Measurements from ENCODE around the gene TRERF1. TPM values are rescaled to one million over a fixed set of nuclear protein-coding genes. Genes with fewer than 3 reads are reported as not detected.
"Not testable (repeated sequence)": the region's sequence is repeated elsewhere in the genome, so short reads cannot be mapped to it uniquely, and the experiment has no call there.

The TRERF1 gene
- total RNA-seq, 1 donor from 2014 or later: 6.2 TPM

- DNase-seq: no peak
These were observed 113.6 kb downstream of the TRERF1 start for GRCh38 chr6:42337985-42338743.

GRCh38 chr6:42336431-42336830, 115.3 kb downstream of the TRERF1 start:
- no peak for DNase-seq

GRCh38 chr6:42335896-42336295, 115.8 kb downstream of the TRERF1 start:
- no peak for DNase-seq

- no peak for DNase-seq
These were observed 116.9 kb downstream of the TRERF1 start for GRCh38 chr6:42334870-42335269.

GRCh38 chr6:42333612-42334011, 118.1 kb downstream of the TRERF1 start:
- DNase-seq: no peak

- DNase-seq: no peak
These were observed 118.8 kb downstream of the TRERF1 start for GRCh38 chr6:42332916-42333315.

- no peak for DNase-seq
These were observed 120.7 kb downstream of the TRERF1 start for GRCh38 chr6:42331019-42331418.

- no peak for DNase-seq
These were observed 125.5 kb downstream of the TRERF1 start for GRCh38 chr6:42326248-42326647.

GRCh38 chr6:42324656-42325324, 126.9 kb downstream of the TRERF1 start:
- not testable (repeated sequence) for DNase-seq

- DNase-seq: no peak
These were observed 129.1 kb downstream of the TRERF1 start for GRCh38 chr6:42322676-42323075.

- no peak for DNase-seq
These were observed 129.8 kb downstream of the TRERF1 start for GRCh38 chr6:42321976-42322375.

GRCh38 chr6:42320762-42321161, 131.0 kb downstream of the TRERF1 start:
- no peak for DNase-seq

GRCh38 chr6:42318480-42318879, 133.2 kb downstream of the TRERF1 start:
- no peak for DNase-seq

- no peak for DNase-seq
These were observed 134.7 kb downstream of the TRERF1 start for GRCh38 chr6:42316981-42317380.

GRCh38 chr6:42315991-42316970, 135.4 kb downstream of the TRERF1 start:
- DNase-seq: no peak

GRCh38 chr6:42315259-42315990, 136.3 kb downstream of the TRERF1 start:
- DNase-seq: no peak

GRCh38 chr6:42314571-42315258, 137.0 kb downstream of the TRERF1 start:
- DNase-seq: no peak

GRCh38 chr6:42313941-42314570, 137.7 kb downstream of the TRERF1 start:
- DNase-seq: no peak

GRCh38 chr6:42313038-42313437, 138.7 kb downstream of the TRERF1 start:
- DNase-seq: no peak

- DNase-seq: no peak
These were observed 144.6 kb downstream of the TRERF1 start for GRCh38 chr6:42307141-42307470.

Data from skin of body (tissue), 2 donors.